Measurements from ENCODE around the gene ADGRG6.

ADGRG6 gene

DNA sequence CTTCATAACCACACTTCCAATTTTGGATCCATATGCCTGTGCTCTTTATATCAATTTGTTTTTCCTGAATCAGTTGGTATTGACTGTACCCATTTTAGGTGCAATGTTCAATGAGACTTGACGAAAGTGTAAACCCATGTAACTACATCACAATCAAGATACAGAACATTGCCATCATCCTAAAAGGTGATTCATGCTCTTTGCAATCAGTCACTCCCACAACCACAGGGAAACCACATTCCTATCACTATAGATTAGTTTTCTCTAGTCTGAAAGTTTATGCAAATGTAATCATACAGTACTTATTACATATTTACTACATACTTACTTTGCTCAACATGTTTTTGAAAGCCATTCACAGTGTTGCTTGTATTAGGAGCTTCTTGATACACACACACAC is 167.4 kb downstream of the ADGRG6 start:
- no peak overlapping the region for H3K4me3 ChIP-seq (ENCODE audit: low read length)
- TF ChIP-seq ZNF274 (IDR thresholded peaks at IDR 0.05; ENCODE audit: low read depth, low read length) = no peak

DNA sequence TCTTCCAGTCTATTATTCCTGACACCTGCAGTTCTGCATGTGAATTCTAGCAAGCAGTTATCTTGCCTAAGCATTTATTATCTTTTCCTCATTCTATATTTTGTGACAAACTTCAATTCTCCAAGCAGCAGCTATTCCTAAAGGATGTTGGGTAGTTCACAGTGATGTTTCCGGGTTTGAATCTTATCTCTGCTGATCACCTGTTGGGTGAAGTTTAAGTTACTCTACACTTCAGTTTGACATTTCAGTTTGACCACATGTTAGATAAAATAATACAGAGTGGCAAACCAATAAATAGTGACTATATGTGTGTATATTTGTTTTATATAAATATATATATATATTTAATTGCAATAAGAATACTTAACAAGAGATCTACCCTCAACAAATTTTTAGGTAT is 168.6 kb downstream of the ADGRG6 start:
- TF ChIP-seq ZNF274 (IDR thresholded peaks at IDR 0.05; ENCODE audit: low read depth, low read length) = no peak
- no peak overlapping the region for H3K4me3 ChIP-seq (ENCODE audit: low read length)

DNA sequence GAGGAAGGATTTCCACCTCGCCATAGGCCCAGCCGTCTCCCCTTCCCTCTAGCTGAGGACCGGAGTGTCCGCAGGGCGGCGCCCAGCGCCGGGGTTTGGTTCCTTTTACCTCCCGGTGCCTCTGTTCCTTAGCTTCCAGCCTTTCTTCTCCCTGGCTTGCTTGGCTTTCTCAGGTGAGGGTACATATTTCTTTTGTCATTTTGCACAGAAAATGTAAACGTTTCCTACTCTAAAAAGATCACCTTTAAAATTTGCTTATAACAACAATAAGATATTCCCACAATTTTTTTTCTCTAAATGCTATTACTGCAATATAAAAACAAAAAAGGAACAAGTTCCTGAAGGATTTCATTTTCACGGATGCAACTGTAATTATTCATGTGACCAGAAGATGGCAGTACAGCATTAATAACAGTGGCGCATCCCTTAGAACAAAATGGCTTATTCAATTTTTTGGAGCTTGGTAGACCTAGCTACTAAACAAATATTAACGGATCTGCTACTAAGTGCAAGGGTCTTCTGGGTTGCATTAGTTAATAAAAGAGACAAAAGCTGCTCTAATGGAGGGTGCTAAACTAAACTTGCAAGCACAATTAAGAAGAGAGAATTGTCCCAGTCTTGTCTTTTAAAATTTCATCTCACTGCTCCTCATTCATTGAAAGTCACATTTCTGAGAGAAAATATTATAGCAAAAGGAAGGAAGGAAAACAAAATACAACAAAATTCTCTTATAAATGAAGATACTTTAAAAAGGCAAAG is 172.9 kb downstream of the ADGRG6 start:
- no peak for TF ChIP-seq ZNF274 (IDR thresholded peaks at IDR 0.05; ENCODE audit: low read depth, low read length)
- H3K4me3 ChIP-seq (ENCODE audit: low read length) = no peak overlapping the region

DNA sequence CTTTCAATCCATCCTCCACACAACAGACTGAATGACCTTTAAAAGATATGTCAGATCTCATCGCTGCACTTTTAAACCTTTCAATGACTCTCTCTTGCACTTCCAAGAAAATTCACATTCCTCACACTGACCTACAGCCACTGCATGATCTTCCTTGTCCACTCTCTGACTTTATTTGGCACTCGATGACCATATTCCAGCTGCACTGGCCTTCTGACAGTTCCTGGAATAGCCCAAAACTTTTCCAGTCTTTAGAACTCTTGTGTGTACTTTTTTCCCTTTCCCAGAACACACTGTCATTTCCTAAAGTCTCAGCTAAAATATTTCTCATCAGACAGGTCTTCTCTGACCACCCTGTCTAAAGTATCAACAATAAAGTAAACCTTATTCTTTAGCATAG is 174.6 kb downstream of the ADGRG6 start:
- H3K4me3 ChIP-seq (ENCODE audit: low read length) = no peak overlapping the region
- no peak for TF ChIP-seq ZNF274 (IDR thresholded peaks at IDR 0.05; ENCODE audit: low read depth, low read length)

DNA sequence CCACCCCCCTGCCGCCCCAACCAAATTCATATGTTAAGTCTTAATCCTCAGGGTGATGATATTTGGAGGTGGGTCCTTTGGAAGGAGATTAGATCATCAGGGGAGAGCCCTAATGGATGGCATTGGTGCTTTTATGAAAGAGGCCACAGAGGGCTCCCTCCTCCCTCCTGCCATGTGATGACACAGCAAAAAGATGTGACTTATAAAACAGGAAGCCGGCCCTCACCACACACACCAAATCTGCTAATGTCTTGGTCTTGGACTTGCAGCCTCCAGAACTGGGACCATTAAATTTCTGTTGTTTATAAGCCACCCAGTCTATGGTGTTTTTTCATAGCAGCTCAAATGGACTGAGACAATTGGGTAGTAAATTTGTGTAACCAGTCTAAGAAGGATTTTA is 176.3 kb downstream of the ADGRG6 start:
- TF ChIP-seq ZNF274 (IDR thresholded peaks at IDR 0.05; ENCODE audit: low read depth, low read length) = no peak
- H3K4me3 ChIP-seq (ENCODE audit: low read length) = no peak overlapping the region

DNA sequence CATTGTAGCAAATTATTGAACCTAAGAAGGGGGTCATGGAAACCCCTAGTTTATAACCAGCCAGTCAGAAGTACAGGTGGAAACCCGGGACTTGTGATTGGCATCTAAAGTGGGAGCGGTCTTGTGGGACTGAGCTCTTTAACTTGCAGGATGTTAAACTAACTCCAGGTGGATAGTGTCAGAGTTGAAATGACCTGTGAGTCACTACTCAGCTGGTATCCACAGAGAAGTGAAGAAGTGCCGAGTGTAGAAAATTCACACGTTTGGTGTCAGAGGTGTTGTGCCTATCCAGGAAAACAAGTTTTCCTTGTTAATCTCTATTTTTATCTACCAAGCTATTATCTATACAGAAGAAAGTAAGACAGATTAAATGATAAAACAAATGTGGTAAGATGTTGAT is 179.7 kb downstream of the ADGRG6 start:
- no peak overlapping the region for H3K4me3 ChIP-seq (ENCODE audit: low read length)
- no peak for TF ChIP-seq ZNF274 (IDR thresholded peaks at IDR 0.05; ENCODE audit: low read depth, low read length)

DNA sequence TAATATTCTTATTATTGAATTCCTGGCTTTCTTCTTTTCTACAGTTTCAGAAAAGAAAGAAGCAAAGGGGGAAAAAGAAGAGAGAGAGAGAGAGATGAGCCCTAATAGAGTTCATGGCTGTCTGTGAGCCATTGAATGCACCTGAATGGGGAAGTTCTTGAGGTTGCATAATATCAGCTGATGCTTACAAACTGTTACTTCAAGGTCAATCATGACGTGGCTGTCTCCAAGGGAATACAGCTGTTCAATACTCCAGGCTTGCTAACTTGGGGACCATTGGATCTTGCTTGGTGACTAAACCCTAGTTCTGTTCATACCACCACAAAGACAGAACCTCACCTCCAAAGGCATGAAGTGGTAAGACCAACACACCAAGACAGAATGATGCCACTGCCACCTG is 180.4 kb downstream of the ADGRG6 start:
- TF ChIP-seq ZNF274 (IDR thresholded peaks at IDR 0.05; ENCODE audit: low read depth, low read length) = no peak
- no peak overlapping the region for H3K4me3 ChIP-seq (ENCODE audit: low read length)

DNA sequence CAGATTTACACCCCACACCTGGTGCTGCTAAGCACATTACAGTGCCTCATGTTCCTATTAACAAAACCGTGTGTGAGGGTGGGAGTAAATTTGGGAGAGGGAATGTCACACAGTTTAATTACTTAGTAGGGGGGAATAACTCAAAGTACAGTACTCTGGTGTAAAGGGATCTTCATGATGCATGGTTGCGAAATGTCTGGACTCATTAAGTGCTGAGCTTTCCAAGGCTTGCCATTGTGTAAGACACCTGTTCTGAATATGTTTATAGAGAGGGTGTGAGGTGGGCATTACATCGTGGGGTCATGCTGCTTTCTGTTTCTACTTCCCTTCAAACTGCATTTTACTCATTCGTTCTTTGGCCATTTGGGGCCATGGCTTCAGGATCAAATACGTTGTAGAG is 181.2 kb downstream of the ADGRG6 start:
- TF ChIP-seq ZNF274 (IDR thresholded peaks at IDR 0.05; ENCODE audit: low read depth, low read length) = no peak
- H3K4me3 ChIP-seq (ENCODE audit: low read length) = no peak overlapping the region

DNA sequence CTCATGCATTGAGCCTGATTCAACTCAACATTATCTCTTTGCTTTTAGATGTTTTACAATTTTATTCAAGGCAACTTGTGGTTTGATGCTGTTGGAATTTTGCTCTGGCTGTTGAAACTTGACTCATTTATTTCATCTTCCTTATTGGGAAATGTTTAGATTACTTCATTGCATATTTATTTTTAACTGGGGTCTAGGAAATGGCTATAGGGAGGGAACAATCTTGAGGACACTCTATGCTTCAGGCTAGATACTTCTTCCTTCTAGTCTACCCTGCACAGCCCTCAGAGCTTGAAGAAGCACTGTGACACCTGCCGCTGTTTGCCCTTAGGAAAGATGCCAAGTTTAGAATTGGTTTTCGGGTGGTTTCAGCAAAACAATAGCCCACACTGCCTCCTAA is 183.4 kb downstream of the ADGRG6 start:
- no peak for TF ChIP-seq ZNF274 (IDR thresholded peaks at IDR 0.05; ENCODE audit: low read depth, low read length)
- no peak overlapping the region for H3K4me3 ChIP-seq (ENCODE audit: low read length)

DNA sequence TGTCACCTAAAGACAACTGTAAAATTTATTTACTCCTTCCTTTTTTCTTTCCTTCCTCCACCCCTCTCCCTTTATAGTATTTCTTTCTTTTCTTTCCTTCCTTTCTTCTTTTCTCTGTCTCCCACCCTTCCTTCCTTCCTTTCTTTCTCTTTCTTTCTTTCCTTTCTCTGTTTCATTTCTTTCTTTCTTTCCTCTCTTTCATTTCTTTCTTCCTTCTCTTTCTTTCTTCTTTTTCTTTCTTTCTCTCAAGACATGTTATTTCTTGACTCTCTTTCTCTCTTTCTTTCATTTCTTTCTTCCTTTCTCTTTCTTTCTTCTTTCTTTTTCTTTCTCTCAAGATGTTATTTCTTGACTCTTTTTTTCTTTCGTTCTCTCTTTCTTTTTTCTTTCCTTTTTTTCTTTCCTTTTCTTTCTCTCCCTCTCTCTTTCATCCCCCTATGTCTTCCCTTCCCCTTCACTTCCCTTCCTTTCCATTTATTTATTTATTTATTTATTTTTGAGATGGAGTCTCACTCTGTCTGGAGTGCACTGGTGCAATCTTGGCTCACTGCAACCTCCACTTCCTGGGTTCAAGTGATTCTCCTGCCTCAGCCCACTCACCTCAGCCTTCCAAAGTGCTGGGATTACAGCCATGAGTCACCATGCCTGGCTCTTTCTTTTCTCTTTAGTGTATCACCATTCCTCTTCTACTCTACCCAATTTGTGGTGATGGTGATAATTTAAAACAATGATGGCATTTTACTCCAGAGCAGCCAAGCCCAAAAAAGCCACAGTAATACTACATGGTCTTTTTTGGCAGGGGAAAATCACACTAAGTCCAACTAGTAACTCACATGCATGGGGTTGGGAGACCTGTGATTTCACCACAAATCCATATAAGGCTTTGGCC is 188.2 kb downstream of the ADGRG6 start:
- H3K4me3 ChIP-seq (ENCODE audit: low read length) = no peak overlapping the region
- TF ChIP-seq ZNF274 (IDR thresholded peaks at IDR 0.05; ENCODE audit: low read depth, low read length) = no peak

All from GM08714 (cell line).